ENCODE data around the gene NTN1.

The NTN1 gene

DNA sequence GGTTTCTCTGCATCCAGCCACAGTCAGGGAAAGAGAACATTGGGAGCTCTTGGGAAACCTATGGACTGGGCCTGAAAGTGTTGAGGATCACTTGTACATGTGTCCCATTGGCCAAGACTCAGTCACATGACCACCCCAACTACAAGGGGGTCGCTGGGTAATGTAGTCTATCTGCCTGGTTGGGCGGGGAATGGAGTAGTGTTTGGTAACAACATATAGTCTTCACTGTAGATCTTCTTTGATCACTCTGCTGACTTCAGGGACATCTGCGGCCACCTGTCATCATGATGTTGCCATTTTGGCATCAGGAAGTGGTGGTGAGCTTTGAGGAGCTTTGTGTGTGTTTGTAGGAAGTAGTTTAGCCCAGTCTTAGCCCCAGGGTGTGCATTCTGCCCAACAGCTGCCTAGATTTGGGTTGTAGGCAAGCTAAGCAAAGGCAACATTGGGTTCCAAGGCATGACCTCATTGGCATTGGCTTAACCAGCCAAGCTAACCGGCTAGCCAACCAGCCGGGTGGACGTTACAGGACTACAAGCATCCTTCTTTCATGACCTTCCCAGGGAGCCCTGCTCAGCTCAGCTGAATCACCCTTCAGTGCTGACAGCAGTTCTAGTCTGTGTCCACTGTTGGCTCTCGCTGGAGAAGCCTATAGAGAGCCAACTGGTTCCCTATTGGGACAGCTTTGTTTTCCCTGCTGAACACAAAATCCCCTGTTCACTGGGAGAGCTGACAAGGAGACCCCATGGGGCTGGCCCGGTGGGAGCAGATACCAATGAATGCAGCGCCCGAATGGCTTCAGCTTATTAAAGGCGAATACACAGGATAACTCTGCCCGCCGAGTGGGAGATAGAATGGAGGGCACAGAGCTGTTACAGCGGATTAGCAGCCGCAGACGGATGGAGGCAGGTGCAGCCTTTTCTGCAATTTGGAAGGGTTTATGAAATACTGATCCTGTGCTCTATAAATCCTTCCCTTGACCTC, 178.6 kb downstream of the NTN1 start:
- Histone ChIP-seq H3K4me2 (ENCODE audit: low read length) (no peak overlapping the region), H3K9ac (ENCODE audit: low read length) (no peak overlapping the region), H3K27ac (ENCODE audit: low read depth, low read length, poor library complexity, severe bottlenecking) (no peak overlapping the region), H3K9me3 (ENCODE audit: low read length) (no peaks in the 10 kb centered on the region), H4K20me1 (ENCODE audit: insufficient read depth, low read length) (no peaks in the 10 kb centered on the region), H3K4me1 (ENCODE audit: insufficient read depth, low read length, severe bottlenecking) (no peaks in the 10 kb centered on the region), H3K4me3 (ENCODE audit: low read depth, low read length, poor library complexity, severe bottlenecking) (no peak overlapping the region), H2AFZ (ENCODE audit: low read length) (no peak overlapping the region), H3K79me2 (ENCODE audit: insufficient read depth, low read length) (no peaks in the 10 kb centered on the region), H3K9me2 (ENCODE audit: low read depth, low read length) (no peaks in the 10 kb centered on the region), H3K36me3 (ENCODE audit: insufficient read depth, low read length) (no peaks in the 10 kb centered on the region), H3K27me3 (ENCODE audit: insufficient read depth, low read length) (no peaks in the 10 kb centered on the region; the same call in 1 of the 2 replicates), H3F3A (ENCODE audit: insufficient read depth, low read length) (no peaks in the 10 kb centered on the region)
- TF ChIP-seq, protein P1, sequence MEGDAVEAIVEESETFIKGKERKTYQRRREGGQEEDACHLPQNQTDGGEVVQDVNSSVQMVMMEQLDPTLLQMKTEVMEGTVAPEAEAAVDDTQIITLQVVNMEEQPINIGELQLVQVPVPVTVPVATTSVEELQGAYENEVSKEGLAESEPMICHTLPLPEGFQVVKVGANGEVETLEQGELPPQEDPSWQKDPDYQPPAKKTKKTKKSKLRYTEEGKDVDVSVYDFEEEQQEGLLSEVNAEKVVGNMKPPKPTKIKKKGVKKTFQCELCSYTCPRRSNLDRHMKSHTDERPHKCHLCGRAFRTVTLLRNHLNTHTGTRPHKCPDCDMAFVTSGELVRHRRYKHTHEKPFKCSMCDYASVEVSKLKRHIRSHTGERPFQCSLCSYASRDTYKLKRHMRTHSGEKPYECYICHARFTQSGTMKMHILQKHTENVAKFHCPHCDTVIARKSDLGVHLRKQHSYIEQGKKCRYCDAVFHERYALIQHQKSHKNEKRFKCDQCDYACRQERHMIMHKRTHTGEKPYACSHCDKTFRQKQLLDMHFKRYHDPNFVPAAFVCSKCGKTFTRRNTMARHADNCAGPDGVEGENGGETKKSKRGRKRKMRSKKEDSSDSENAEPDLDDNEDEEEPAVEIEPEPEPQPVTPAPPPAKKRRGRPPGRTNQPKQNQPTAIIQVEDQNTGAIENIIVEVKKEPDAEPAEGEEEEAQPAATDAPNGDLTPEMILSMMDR (IDR thresholded peaks at IDR 0.05; ENCODE audit: low read length): no peak
- TF ChIP-seq EZH2 (IDR thresholded peaks at IDR 0.05; ENCODE audit: borderline replicate concordance, low read length): no peak

DNA sequence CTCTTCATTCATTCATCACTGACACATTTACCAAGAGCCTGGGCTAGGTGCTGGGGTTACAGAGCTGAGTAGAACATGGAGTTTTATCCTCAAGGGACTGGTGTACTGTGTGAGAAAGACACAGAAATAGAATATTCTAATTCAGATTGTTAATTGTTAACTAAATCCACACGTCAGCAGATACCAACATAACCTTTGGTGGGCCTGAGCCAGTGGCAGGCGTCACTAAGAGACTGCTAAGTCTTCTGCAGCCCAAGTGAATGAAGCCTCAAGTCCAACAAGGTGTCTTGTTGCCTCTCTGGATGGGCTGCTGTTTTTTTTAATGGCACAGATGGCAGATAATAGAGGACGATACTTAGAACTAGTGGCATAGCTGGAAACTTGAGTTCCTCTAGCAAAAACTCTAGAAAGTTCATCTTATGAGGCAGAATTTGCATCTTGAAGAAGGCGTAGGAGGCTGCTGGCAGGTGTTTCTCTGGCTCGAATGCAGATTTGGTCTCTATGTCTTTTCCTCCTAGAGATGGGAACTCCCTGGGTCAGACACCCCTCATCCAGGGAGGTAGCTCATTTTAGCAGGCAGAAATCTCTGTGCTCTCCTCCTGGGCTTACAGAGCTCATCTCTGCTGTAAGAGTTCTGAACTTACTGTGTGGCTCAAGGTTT, 179.5 kb downstream of the NTN1 start:
- H3K9me2 ChIP-seq (ENCODE audit: low read depth, low read length): no peaks in the 10 kb centered on the region
- H3F3A ChIP-seq (ENCODE audit: insufficient read depth, low read length): no peaks in the 10 kb centered on the region
- H3K79me2 ChIP-seq (ENCODE audit: insufficient read depth, low read length): no peaks in the 10 kb centered on the region
- no peak overlapping the region for H2AFZ ChIP-seq (ENCODE audit: low read length)
- H3K36me3 ChIP-seq (ENCODE audit: insufficient read depth, low read length): no peaks in the 10 kb centered on the region
- H4K20me1 ChIP-seq (ENCODE audit: insufficient read depth, low read length): no peaks in the 10 kb centered on the region
- no peaks in the 10 kb centered on the region for H3K9me3 ChIP-seq (ENCODE audit: low read length)
- no peak overlapping the region for H3K9ac ChIP-seq (ENCODE audit: low read length)
- H3K4me3 ChIP-seq (ENCODE audit: low read depth, low read length, poor library complexity, severe bottlenecking): no peak overlapping the region
- H3K4me1 ChIP-seq (ENCODE audit: insufficient read depth, low read length, severe bottlenecking): no peaks in the 10 kb centered on the region
- no peak overlapping the region for H3K27ac ChIP-seq (ENCODE audit: low read depth, low read length, poor library complexity, severe bottlenecking)
- H3K4me2 ChIP-seq (ENCODE audit: low read length): no peak overlapping the region
- peaks cover 4% of the 10 kb centered on the region; the same call in 1 of the 2 replicates for H3K27me3 ChIP-seq (ENCODE audit: insufficient read depth, low read length)
- TF ChIP-seq, protein P1 (IDR thresholded peaks at IDR 0.05; ENCODE audit: low read length): no peak
- no peak for TF ChIP-seq EZH2 (IDR thresholded peaks at IDR 0.05; ENCODE audit: borderline replicate concordance, low read length)

DNA sequence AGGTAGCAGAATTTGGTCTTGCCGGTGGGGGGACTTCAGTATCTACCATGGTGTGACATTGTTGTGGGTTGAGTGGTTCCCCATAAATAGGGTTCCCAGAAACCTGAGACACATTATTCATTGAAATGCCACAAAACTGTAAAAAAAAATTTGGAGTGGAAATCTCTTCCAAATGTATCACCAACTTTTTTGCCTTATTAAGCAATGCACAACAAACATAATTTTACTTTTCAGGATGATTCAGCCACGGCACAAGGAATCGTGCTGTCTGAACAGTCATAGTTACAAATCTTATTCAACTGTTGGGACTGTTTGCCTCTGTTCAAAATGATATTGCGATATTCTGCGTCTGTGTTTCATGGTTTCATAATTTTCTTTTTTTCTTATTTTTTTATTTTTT, 181.2 kb downstream of the NTN1 start:
- Histone ChIP-seq H2AFZ (ENCODE audit: low read length) (no peak overlapping the region), H4K20me1 (ENCODE audit: insufficient read depth, low read length) (no peaks in the 10 kb centered on the region), H3K9me2 (ENCODE audit: low read depth, low read length) (no peaks in the 10 kb centered on the region), H3K27ac (ENCODE audit: low read depth, low read length, poor library complexity, severe bottlenecking) (no peak overlapping the region), H3K4me3 (ENCODE audit: low read depth, low read length, poor library complexity, severe bottlenecking) (no peak overlapping the region), H3K4me1 (ENCODE audit: insufficient read depth, low read length, severe bottlenecking) (no peaks in the 10 kb centered on the region), H3K9ac (ENCODE audit: low read length) (no peak overlapping the region), H3F3A (ENCODE audit: insufficient read depth, low read length) (no peaks in the 10 kb centered on the region), H3K27me3 (ENCODE audit: insufficient read depth, low read length) (peaks cover 4% of the 10 kb centered on the region; the same call in 1 of the 2 replicates), H3K9me3 (ENCODE audit: low read length) (no peaks in the 10 kb centered on the region), H3K36me3 (ENCODE audit: insufficient read depth, low read length) (no peaks in the 10 kb centered on the region), H3K79me2 (ENCODE audit: insufficient read depth, low read length) (no peaks in the 10 kb centered on the region), H3K4me2 (ENCODE audit: low read length) (no peak overlapping the region)
- TF ChIP-seq, protein P1 (IDR thresholded peaks at IDR 0.05; ENCODE audit: low read length): no peak
- TF ChIP-seq EZH2 (IDR thresholded peaks at IDR 0.05; ENCODE audit: borderline replicate concordance, low read length): no peak

Measured in OCI-LY1 (cell line).